Measurements from ENCODE around the gene MAP3K7.

DNA sequence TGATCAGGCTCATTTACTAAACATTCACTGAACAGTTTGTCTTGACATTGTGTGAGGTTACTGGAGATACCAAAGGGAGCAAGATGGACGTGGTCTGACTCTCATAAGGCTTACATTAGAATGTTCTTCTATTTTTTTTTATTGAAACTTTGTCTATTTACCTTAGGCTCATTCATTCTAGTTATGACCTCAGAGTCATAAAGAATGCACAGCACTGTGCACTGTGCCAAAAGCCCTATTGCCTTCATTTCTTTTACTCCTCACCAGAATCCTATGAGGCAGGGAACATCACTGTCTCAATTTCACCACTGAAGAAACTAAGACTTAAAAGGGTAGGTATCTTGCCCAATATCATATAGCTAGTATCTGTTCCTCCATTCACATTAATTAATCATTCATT is 94.5 kb downstream of the MAP3K7 start:
- TF ChIP-seq EP300 (IDR thresholded peaks at IDR 0.05; ENCODE audit: borderline replicate concordance in 1 of 2, low read depth in 2 of 2, low read length in 2 of 2), result no peak
- no peak for TF ChIP-seq ASH2L (IDR thresholded peaks at IDR 0.05; ENCODE audit: low read length)

Measured in H1 (cell line).